Neural cell (in vitro differentiated cells): ENCODE results near the gene NINJ1.

Experiments used
- EP300 ChIP-seq: fragments of 450-650 bp; conservative IDR thresholded peaks from 2 replicates; pipeline ENCODE4 v1.6.1; 2014; ENCODE audit warnings: antibody characterized with exemption, mild to moderate bottlenecking, moderate library complexity; ENCODE audit not compliant: poor library complexity, severe bottlenecking
- EZH2 ChIP-seq: fragments of 200-600, 300-800 bp; shearing (Covaris generic), sonication (generic); IDR thresholded peaks from 2 replicates; pipeline ENCODE4 v1.6.1; 2014; ENCODE audit warnings: antibody characterized with exemption, low read length, borderline replicate concordance, mild to moderate bottlenecking; ENCODE audit not compliant: insufficient read depth, poor library complexity, severe bottlenecking
- MXI1 ChIP-seq: fragments of 450-650 bp; conservative IDR thresholded peaks from 2 replicates; pipeline ENCODE4 v1.6.1; 2014; ENCODE audit warnings: antibody characterized with exemption, mild to moderate bottlenecking; ENCODE audit not compliant: poor library complexity, severe bottlenecking
- POLR2AphosphoS5 ChIP-seq: IDR thresholded peaks from 2 replicates; pipeline ENCODE4 v1.6.1; 2012
- RAD21 ChIP-seq: fragments of 450-650 bp; conservative IDR thresholded peaks from 2 replicates; pipeline ENCODE4 v1.6.1; 2014; ENCODE audit warnings: antibody characterized with exemption, mild to moderate bottlenecking, moderate library complexity
- SMC3 ChIP-seq: fragments of 450-650 bp; conservative IDR thresholded peaks from 2 replicates; pipeline ENCODE4 v1.6.1; 2014; ENCODE audit warnings: antibody characterized with exemption, mild to moderate bottlenecking, moderate library complexity; ENCODE audit not compliant: poor library complexity
- TAF1 ChIP-seq: IDR thresholded peaks from 2 replicates; pipeline ENCODE4 v1.6.1; 2012; ENCODE audit warnings: low read depth
- TF ChIP-seq, protein P1 (sequence below): fragments of 450-650 bp; IDR thresholded peaks from 2 replicates; pipeline ENCODE4 v1.5.1; 2014; ENCODE audit warnings: antibody characterized with exemption, mild to moderate bottlenecking, moderate library complexity; ENCODE audit not compliant: poor library complexity, severe bottlenecking
- TF ChIP-seq, protein P2 (sequence below): IDR thresholded peaks from 2 replicates; pipeline ENCODE4 v1.6.1; 2012; ENCODE audit warnings: borderline replicate concordance

- TF ChIP-seq, protein P1, sequence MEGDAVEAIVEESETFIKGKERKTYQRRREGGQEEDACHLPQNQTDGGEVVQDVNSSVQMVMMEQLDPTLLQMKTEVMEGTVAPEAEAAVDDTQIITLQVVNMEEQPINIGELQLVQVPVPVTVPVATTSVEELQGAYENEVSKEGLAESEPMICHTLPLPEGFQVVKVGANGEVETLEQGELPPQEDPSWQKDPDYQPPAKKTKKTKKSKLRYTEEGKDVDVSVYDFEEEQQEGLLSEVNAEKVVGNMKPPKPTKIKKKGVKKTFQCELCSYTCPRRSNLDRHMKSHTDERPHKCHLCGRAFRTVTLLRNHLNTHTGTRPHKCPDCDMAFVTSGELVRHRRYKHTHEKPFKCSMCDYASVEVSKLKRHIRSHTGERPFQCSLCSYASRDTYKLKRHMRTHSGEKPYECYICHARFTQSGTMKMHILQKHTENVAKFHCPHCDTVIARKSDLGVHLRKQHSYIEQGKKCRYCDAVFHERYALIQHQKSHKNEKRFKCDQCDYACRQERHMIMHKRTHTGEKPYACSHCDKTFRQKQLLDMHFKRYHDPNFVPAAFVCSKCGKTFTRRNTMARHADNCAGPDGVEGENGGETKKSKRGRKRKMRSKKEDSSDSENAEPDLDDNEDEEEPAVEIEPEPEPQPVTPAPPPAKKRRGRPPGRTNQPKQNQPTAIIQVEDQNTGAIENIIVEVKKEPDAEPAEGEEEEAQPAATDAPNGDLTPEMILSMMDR = no peak
- TF ChIP-seq MXI1 = no peak
- no peak for TF ChIP-seq EZH2
- no peak for TF ChIP-seq TAF1
- TF ChIP-seq, protein P2, sequence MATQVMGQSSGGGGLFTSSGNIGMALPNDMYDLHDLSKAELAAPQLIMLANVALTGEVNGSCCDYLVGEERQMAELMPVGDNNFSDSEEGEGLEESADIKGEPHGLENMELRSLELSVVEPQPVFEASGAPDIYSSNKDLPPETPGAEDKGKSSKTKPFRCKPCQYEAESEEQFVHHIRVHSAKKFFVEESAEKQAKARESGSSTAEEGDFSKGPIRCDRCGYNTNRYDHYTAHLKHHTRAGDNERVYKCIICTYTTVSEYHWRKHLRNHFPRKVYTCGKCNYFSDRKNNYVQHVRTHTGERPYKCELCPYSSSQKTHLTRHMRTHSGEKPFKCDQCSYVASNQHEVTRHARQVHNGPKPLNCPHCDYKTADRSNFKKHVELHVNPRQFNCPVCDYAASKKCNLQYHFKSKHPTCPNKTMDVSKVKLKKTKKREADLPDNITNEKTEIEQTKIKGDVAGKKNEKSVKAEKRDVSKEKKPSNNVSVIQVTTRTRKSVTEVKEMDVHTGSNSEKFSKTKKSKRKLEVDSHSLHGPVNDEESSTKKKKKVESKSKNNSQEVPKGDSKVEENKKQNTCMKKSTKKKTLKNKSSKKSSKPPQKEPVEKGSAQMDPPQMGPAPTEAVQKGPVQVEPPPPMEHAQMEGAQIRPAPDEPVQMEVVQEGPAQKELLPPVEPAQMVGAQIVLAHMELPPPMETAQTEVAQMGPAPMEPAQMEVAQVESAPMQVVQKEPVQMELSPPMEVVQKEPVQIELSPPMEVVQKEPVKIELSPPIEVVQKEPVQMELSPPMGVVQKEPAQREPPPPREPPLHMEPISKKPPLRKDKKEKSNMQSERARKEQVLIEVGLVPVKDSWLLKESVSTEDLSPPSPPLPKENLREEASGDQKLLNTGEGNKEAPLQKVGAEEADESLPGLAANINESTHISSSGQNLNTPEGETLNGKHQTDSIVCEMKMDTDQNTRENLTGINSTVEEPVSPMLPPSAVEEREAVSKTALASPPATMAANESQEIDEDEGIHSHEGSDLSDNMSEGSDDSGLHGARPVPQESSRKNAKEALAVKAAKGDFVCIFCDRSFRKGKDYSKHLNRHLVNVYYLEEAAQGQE = no peak
- no peak for TF ChIP-seq POLR2AphosphoS5
- TF ChIP-seq SMC3 = no peak
- TF ChIP-seq RAD21 = no peak
- TF ChIP-seq EP300 = no peak
Measured at GRCh38 chr9:93177676-93178075, 43.6 kb upstream of the NINJ1 start.
